ENCODE results near the gene USP10.

DNA sequence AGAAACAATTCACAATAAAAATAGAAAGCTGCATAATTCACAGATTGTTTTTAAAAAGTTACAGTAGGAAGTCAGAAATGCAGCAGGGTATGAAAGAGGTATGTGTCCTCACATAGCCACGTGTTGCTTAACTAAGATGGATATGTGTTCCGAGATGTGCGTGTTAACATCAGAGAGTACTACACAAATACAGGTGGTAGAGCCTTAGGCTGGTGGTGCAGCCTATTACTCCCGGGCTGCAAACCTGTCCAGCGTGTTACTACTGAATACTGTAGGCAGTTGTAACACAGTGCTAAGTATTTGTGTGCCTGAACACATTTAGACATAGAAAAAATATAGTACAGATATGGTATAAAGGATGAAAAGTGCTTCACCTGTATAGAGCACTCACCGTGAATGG, 46.4 kb downstream of the USP10 start:
- TF ChIP-seq, protein P1, sequence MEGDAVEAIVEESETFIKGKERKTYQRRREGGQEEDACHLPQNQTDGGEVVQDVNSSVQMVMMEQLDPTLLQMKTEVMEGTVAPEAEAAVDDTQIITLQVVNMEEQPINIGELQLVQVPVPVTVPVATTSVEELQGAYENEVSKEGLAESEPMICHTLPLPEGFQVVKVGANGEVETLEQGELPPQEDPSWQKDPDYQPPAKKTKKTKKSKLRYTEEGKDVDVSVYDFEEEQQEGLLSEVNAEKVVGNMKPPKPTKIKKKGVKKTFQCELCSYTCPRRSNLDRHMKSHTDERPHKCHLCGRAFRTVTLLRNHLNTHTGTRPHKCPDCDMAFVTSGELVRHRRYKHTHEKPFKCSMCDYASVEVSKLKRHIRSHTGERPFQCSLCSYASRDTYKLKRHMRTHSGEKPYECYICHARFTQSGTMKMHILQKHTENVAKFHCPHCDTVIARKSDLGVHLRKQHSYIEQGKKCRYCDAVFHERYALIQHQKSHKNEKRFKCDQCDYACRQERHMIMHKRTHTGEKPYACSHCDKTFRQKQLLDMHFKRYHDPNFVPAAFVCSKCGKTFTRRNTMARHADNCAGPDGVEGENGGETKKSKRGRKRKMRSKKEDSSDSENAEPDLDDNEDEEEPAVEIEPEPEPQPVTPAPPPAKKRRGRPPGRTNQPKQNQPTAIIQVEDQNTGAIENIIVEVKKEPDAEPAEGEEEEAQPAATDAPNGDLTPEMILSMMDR (IDR thresholded peaks at IDR 0.05; ENCODE audit: extremely low read depth in 1 of 2, insufficient read depth in 1 of 2, low read depth in 1 of 2, low read length in 2 of 2) = no peak
- TF ChIP-seq, protein P2, sequence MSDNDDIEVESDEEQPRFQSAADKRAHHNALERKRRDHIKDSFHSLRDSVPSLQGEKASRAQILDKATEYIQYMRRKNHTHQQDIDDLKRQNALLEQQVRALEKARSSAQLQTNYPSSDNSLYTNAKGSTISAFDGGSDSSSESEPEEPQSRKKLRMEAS (IDR thresholded peaks at IDR 0.05; ENCODE audit: insufficient read depth, insufficient read length) = no peak
- no peak for TF ChIP-seq POLR2AphosphoS5 (IDR thresholded peaks at IDR 0.05; ENCODE audit: insufficient read depth, low read depth, low read length)

Measured in endothelial cell of umbilical vein (primary cell).